EH (cell line): ENCODE results near the gene TMEM267.
"Not testable (repeated sequence)": the region's sequence is repeated elsewhere in the genome, so short reads cannot be mapped to it uniquely, and the experiment has no call there.

ENCODE experiments used
- DNase-seq: peaks from one replicate; pipeline ENCODE4 v3.0.0-alpha.2; 2015; ENCODE audit warnings: low read depth

The TMEM267 gene

GRCh38 chr5:43409809-43410271 is 73.8 kb downstream of the TMEM267 start:
- no peak for DNase-seq

- not testable (repeated sequence) for DNase-seq
These were observed 81.1 kb downstream of the TMEM267 start for GRCh38 chr5:43402524-43403066.

- DNase-seq: peak; percentile 6
These were observed 81.8 kb downstream of the TMEM267 start for GRCh38 chr5:43401827-43402226.

- peak; percentile 16 for DNase-seq
These were observed 83.6 kb downstream of the TMEM267 start for GRCh38 chr5:43400082-43400481.

GRCh38 chr5:43396762-43397304 is 86.8 kb downstream of the TMEM267 start:
- DNase-seq: peak; percentile 28
